NCI-H2227 (cell line): Measurements from ENCODE around the gene KRTAP10-4.
"Not testable (repeated sequence)": the region's sequence is repeated elsewhere in the genome, so short reads cannot be mapped to it uniquely, and the experiment has no call there.

Experiments
- DNase-seq: peaks from one replicate; lab custom pipeline; 2025; ENCODE audit not compliant: unreplicated experiment; lab: John Stamatoyannopoulos, UW

Gene KRTAP10-4

DNA sequence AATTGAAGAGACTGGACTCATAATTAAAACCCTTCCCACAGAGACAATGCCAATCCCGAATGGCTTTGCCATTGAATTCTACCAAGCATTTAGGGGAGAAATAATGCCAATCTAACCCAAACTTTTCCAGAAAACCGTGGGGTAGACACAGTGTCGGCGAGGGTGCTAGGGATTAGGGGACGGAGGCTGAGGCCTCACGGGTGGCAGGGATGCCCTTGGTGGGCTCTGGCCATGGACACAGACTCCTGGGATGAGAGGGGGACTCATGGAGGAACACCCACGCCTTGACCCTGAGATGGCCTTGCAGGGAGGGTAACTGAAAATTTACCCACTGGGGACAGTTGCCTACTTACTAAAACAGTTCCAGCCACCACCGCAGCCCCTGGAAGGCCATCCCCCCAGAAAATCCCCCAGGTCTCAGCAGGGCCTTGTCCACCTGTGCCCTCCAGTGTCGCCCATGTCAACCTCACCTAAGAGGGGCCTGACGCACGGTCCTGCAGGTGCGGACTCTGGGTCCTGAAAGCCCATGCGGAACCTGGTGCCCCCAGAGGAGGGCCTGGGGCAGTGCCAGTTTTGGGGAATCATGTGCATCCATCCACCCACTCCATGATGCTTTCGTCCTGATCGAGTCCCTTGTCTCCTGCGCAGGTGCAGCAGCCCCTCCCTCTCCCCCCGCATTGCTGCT is 5.0 kb downstream of the KRTAP10-4 start:
- no peak for DNase-seq

DNA sequence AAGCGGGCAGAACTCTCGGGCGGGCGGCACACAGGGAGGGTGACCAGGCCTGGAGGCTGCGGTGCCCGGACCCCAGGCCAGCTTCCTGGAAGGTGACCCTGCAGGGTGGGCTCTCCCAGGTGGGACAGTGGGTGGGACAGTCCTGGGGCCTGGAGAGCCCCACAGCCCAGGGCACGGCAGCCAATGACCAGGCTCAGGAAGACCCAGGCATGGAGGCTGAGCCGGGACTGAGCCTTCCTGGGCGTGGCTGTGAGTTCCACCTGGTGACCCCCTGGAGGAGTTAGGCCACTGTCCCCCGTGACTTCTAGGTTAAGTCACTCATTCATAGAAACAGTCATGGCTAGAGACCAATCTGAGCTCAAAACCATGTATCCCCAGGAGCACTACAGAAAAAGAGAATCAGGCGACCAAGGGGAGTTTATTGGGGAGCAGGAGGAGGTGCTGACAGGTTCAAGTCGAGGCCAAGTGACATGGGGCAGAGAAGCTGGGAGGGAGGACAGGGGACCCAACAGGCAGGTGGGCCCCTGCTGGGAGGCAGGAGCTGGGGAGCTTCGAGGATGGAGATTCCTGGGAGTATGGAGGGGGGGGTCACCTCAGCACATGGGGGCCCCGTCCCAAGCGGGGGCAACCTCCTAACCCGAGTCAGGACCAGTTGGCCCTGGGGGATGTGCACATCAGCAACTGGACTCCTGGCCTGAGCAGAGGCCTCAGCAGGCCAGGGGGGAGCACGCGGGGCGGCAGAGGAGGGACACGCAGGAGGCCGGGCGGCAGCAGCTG is 5.7 kb downstream of the KRTAP10-4 start:
- no peak for DNase-seq

DNA sequence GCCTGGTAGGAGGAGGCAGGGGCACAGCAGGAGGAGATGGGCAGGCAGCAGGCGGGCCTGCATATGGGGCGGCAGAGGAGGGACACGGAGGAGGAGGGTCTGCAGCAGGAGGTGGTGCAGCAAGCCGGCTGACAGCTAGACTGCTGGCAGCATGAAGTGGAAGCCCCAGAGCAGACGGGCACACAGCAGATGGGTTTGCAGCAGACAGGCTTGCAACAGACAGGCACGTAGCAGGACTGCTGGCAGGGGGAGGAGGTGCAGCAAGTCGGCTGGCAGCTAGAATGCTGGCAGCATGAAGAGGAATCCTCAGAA is 6.3 kb downstream of the KRTAP10-4 start:
- DNase-seq = no peak

DNA sequence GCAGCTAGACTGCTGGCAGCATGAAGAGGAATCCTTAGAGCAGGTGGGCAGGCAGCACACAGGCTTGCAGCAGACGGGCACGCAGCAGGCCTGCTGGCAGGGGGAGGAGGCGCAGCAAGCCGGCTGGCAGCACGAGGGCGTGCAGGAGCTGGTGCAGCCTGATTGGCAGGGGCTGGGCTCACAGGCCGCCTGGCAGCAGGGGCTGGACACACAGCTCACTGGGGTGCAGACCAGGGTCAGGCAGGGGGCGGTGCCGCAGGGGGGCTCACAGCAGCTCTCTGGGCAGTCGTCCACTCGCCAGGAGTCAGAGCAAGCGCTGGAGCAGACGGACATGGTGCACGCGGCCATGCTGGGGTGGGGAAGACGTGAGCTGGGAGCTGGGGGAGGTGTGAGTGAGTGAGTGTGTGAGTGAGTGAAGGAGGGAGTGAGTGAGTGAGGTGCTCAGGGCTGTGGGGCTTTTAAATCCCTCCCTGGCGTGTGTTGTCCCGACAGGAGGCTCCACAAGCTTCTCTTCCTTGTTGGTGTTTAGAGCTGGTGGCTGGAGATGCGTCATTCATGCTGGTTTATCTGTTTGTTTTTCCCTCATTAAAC is 6.8 kb downstream of the KRTAP10-4 start, which contains the start of gene KRTAP10-5:
KRTAP10-5 (minus strand) TSS at position 374 of the 591 bp plus-strand sequence; CDS start at position 348, 26 bp downstream.
- peak; percentile 38 for DNase-seq

DNA sequence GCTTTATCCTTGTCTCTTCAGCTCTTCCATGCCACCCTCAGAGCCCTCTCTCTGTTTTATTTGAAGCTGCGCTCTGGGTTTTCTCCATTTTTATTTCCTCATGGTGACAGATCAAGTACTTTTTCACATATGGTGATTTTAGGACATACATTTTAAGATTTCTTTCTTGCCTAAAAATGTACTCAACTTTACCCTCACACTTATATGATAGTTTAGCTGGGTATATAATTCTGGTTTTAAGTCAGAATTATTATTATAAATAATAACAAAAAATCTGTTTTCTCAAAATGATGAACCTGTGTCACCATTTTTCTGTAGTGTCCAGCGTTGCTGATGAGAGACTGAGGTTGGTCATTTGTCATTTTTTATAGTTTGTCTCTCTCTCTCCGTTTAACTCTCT is 7.6 kb downstream of the KRTAP10-4 start:
- no peak for DNase-seq

DNA sequence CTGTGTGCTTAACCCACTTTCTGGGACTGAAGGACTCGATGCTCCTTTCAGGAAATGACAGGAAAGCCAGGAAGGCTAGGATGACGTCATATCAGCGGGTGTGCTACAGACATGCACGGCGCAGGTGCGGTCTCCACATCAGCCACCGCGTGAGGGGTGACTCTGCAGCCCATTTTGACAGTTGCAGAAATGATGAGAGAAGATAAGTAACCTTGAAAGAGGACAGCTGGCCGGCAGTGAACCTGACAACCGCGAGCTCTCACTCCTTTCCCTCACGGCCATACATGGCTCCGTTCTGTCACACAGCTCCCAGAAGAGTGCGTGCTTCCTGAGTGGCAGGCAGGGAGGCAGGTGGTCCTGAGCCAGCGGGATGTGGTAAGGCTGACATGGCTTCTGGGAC is 8.5 kb downstream of the KRTAP10-4 start:
- peak; percentile 79 for DNase-seq

DNA sequence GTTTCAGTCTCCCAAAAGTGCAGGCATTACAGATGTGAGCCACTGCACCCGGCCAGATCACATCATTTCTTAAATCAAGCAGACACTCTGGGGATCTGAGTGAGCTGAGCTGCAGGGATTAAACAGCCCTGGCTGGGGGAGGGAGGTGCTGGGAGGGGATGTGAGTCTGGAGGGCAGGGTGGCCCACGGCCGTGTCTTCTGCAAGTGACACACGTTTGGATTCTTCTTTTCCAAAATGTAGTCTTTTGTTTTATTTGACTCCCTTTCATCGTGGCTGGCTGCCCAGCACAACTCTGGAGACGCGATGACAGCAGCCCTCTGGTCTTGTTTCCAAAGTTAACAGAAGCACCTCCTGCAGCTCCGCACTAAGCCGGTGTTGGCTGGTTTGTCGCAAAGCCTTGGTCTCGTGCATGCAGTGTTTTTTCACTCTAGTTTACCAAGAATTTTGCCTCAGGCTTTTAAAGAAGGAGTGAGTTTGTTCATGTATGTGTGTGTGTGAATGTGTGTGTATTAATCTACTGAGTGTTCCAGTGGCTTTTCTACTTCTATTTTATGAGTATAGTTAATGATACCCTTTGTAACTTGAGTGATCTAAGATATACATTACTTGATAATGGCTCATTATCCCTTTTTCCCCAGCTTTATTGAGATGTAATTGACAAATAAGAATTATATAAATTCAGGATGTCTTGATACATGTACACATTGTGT is 9.7 kb downstream of the KRTAP10-4 start:
- peak; percentile 47 for DNase-seq

DNA sequence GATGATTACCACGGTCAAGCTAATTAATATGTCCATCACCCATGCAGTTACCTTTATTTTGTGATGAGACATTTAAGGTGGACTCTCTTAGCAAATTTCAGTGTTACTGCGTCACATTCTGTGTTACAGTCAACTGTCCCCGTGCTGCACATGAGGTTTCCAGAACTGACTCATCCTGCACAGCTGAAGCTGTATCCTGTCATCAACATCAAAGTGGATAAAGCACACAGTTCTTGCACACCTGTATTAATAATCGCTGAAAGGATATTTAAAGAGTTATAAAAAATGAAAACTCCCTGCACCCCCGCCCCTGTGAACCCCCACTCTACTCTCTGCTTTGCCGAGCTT is 10.2 kb downstream of the KRTAP10-4 start:
- DNase-seq = peak; percentile 64

DNA sequence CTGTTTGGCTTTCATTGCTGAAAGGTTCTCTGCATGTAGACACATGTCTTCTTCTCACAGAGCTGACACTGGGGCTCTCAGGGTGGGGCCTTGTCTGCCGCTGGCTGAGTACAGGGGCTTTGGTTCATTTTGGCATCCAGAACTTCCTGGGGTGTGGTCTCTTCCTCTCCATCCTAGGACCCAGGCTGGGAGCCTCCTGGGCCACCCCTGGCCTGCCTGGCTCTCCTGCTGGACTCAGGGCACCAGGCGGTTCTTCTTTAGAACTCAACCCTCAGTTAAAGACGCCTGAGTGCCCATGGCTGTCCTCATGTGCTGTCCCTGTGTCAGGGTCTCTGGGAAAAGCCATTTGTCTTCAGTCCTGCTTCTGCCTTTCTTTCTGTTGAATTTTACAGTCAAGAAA is 12.4 kb downstream of the KRTAP10-4 start:
- DNase-seq = no peak

DNA sequence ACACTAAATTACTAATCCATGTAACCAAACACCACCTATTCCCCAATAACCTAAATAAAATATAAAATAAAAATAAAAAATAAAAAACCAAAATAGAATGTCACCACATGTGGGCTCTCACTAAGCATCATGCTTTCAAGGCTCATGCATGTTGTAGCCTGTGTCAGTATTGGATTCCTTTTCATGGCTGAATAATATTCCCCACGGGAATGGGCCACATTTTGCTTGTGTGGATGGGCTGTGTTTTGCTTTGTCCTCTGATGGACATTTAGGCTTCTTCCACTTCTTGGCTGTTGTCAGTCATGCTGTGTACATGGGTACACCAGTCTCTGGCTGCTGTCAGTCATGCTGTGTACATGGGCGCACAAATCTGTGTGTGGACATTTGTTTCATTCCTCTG is 15.6 kb downstream of the KRTAP10-4 start:
- DNase-seq = no peak

DNA sequence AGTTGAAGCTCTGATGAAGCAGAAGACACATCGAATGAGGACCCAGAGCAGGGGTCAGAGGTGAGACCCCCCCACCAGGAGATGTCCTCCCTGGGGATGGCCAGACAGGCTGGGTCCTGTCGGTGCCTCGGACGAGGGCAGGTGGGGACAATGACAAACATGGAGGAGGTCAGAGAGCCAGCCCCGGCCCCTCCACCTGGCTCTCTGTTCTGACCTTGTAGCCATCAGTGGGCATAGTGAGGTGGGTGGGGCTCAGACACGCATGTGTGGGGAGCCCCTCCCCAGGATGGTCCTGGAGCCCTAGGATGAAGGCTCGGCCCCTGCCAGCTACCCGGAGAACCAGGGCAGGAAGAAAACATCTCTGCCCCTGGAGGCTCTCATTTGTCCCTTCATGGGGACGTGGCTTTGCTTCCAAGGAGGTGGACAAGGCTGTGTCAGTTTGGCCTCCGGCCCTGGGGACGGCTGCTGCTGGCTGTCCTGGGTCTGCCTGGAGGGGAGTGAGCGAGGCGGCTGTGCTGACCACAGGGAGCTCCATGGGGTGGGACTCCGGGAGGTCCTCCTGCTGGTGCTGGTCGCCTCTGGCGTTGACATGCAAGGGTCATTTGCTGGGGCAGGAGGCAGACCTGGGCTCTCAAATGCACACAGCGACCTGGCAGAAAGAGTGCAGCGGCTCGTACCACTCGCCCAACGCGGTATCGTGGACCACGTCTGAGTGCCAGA is 16.2 kb downstream of the KRTAP10-4 start:
- DNase-seq = no peak

DNA sequence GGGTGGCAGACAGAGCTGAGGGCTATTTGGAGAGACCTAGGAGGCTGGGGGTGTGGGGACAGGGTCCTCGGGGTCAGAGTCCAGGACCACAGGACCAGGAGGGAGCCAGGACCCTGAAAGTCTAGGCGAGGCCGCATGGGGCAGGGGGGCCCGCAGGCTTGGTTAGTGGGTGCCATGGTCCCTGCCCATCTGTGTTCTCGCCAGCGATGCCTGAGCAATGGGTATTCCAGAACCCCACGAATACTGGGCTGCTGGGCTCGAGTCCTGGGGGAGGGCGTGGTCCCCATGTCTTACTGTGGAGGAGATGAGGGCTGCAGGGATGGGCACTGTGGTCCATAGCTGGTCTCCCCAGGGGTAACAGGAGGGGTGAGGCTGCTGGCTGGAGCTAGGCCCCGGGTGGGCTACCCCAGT is 16.8 kb downstream of the KRTAP10-4 start:
- DNase-seq = no peak

DNA sequence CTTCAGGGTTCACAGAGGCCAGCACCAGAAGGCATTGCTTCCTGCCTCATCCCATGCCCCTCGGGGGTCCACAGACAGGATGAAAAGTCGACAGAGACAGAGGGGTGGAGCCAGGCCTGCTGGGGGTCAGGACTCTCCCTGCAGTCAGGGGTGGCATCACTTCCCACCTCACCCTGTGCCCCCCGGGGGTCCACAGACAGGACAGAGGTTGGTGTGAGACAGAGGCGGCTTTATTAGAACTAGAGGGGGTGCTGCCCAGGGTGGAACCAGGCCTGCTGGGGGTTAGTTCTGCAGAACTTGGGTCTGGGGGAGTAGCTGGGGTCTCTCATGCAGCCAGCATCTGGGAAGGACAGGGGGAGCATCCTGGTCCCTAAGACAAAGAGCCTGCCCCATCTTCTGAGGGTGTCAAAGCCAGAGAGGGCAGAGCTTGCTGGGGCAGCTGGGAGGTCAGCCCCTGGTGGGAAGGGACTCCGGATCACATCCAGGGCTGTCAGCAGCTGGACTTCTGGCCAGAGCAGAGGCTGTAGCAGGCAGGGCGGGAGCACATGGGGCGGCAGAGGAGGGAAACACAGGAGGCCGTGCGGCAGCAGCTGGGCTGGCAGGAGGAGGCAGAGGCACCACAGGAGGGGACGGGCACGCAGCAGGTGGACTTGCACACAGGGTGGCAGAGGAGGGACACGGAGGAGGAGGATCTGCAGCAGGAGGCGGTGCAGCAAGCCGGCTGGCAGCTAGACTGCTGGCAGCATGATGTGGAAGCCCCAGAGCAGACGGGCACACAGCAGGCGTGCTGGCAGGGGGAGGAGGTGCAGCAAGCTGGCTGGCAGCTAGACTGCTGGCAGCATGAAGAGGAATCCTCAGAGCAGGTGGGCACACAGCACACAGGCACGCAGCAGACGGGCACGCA is 17.6 kb downstream of the KRTAP10-4 start:
- DNase-seq = not testable (repeated sequence)

DNA sequence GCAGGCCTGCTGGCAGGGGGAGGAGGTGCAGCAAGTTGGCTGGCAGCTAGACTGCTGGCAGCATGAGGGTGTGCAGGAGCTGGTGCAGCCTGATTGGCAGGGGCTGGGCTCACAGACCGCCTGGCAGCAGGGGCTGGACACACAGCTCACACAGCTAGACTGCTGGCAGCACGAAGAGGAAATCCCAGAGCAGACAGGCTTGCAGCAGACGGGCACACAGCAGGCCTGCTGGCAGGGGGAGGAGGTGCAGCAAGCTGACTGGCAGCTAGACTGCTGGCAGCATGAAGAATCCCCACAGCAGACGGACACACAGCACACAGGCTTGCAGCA is 18.2 kb downstream of the KRTAP10-4 start:
- not testable (repeated sequence) for DNase-seq

DNA sequence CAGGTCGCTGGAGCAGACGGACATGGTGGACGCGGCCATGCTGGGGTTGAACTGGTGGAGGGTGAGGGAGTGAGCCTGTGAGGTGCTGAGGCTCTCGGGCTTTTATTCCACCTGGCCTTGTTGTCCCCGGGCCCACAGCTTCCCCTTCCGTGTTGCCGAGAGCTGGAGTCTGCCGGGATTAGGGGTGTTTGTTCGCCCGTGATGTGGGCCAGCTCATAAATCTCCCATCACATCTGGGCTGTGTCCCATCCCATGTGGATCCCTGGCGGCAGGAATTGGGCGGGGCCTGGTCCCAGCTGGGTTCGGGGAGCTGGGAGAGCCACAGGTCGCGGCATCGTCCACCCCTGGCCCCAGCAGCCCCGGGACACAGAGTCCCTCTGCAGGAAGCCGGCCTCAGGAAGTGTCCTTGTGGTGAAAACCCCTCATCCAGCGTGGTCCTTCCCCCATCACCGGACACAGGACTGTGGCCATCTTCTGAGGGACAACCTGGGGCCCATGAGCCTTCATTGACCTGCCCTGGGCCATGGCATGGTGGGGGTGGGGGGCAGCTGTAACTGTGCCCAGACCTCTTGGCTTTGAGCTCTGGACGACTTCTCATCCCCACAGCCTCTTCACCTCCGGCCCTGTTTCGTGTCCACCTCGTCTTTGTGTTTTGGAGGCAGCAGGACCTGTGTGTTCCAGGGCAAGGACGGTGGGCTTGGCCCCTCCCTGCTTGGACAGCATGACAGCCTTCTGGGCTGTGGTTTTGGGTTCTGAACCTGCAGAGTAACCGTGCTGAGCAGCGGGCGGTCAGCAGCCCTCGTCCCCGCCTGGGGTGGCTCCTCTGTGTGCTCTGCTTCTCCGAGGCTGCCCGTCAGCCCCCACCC is 19.1 kb downstream of the KRTAP10-4 start, which contains the start of gene KRTAP10-6:
KRTAP10-6 (minus strand) TSS at position 60 of the 866 bp plus-strand sequence; CDS start at position 39, 21 bp downstream.
- DNase-seq = no peak

DNA sequence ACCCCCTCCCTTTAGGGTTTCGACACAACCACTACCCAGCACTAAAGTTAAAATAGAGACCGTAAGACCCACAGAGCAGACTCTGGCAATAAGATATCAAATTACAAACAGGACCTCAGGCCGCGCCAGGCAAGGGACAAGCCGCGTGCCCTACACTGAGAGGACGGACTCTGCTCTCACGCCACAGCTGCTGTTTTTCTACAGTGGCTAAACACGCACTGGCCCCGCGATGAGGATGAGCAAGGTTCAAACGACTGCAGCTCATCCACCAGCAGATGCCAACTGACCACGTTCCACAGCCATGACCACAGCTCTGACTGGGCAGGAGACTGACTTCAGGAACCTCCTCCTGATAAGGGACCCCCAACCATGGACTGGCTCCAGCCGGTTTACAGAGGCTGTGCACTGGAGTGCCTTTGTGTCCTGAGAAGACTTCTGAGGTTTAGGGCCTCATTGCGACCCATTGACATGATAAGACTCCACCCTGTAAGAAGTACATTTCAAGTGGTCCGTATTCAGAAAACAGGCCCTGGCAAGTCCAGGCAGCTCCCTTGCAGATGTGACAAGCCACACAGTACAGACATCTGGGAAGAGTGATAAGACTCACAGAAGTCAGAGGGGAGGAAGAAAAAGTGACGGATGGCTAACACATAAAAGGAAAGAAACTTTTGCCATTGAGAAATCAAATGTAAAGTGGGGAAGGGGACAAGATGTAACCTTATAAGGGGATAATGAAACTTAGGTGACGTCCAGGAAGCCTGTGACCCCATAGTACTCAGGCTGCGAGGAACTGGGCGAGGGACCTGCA is 20.3 kb downstream of the KRTAP10-4 start:
- no peak for DNase-seq

DNA sequence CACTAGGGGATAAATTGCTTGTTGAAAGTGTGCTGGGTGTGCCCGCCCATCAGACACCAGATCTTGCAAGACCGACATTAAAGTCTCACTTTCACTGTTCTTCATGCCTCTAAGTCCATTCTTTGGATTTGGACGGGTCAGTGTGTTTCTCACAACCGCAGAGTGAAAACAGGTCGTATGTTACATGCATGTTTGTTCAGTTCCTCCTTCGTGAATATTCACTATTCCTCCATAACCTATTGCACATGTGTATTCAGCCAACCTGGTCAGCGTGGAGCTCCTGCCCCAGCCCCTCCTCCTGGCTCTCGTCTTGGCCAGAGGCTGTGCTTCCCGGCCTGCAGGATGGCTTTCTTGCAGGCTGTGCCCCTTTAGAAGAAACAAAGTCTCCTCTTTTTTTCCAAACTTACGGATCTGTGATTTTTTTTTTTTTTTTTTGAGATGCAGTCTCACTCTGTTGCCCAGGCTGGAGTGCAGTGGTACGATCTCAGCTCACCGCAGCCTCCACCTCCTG is 20.9 kb downstream of the KRTAP10-4 start:
- no peak for DNase-seq

DNA sequence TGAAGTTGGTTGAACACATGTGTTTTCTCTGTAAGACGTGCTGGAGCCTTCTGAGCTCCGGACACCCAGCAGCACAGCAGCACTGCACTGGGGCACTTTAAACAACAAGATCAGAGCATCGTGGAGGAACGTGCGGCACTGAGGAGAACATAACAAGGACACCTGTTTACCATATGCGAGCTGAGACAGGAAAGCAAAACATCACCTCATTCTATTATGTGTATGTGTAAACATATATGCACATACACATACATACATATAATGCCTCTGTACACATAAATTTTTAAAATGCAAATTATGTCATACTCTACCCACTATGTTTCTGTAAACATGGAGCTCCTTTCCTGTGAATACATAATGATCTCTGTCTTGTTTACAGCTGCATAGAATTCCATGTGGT is 22.0 kb downstream of the KRTAP10-4 start:
- DNase-seq = no peak
